C4-2B (cell line): ENCODE measurements around the gene GLYATL2.

Experiments
- H3K27ac ChIP-seq: fragments of 450-650 bp; 2 replicates; pipeline ENCODE4 v1.5.1; 2017
- CTCF ChIP-seq: fragments of 450-650 bp; conservative IDR thresholded peaks from 2 replicates; pipeline ENCODE4 v1.5.1; 2017; ENCODE audit warnings: mild to moderate bottlenecking
- ZFX ChIP-seq: fragments of 450-650 bp; IDR thresholded peaks from 2 replicates; pipeline ENCODE4 v1.6.1; 2017

GLYATL2 gene

GRCh38 chr11:58844361-58845005, at the start of gene GLYATL2:
Gene GLYATL2, minus strand, starts transcription at chr11:58844704. Its CDS starts 5,092 bp downstream, at chr11:58839612.
- H3K27ac ChIP-seq, result no peak within 1 kb of the TSS
- TF ChIP-seq CTCF, result no peak
- no peak for TF ChIP-seq ZFX

- TF ChIP-seq CTCF (no peak), ZFX (no peak)
- H3K27ac ChIP-seq, result no peak overlapping the region
Measured at GRCh38 chr11:58893899-58894298, 49.4 kb upstream of the GLYATL2 start.

GRCh38 chr11:58888579-58888978, 44.1 kb upstream of the GLYATL2 start:
- no peak overlapping the region for H3K27ac ChIP-seq
- no peak for TF ChIP-seq ZFX
- TF ChIP-seq CTCF, result no peak

GRCh38 chr11:58887452-58887851, 42.9 kb upstream of the GLYATL2 start:
- TF ChIP-seq CTCF, result no peak
- TF ChIP-seq ZFX, result no peak
- no peak overlapping the region for H3K27ac ChIP-seq

- TF ChIP-seq CTCF, result no peak
- no peak for TF ChIP-seq ZFX
- no peak overlapping the region for H3K27ac ChIP-seq
Measured at GRCh38 chr11:58880625-58881024, 36.1 kb upstream of the GLYATL2 start.

- no peak overlapping the region for H3K27ac ChIP-seq
- TF ChIP-seq ZFX, result no peak
- TF ChIP-seq CTCF, result no peak
Measured at GRCh38 chr11:58880166-58880565, 35.7 kb upstream of the GLYATL2 start.

- no peak overlapping the region for H3K27ac ChIP-seq
- TF ChIP-seq ZFX, result no peak
- TF ChIP-seq CTCF, result no peak
Measured at GRCh38 chr11:58867556-58867955, 23.1 kb upstream of the GLYATL2 start.
